HepG2 (cell line): ENCODE data around the gene MGMT. TPM values are rescaled to one million over a fixed set of nuclear protein-coding genes. Genes with fewer than 3 reads are reported as not detected.

Source experiments
- ATAC-seq: fragments of 200-7000 bp; cut with Tn5 transposase; 3 replicates; pipeline ENCODE4 v1.9.1; 2020; ENCODE audit warnings: mild to moderate bottlenecking, moderate library complexity
- BruUV-seq: library from RNA; stranded (reverse); fragments of 400-500 nt; replicated peaks from 2 replicates; lab custom pipeline; 2021; lab: Mats Ljungman, UMichigan
- CTCF ChIA-PET: fragments of 300-600 bp; formaldehyde crosslinking; extraction: SDS; loops from one replicate; lab custom pipeline; 2021; ENCODE audit warnings: low total read pairs, inconsistent platforms, low intra/inter-chr PET ratio; lab: Yijun Ruan, JAX
- POLR2A ChIA-PET: fragments of 350-600 bp; sonication (Branson Sonifier 250); formaldehyde crosslinking; loops from one replicate; lab custom pipeline; 2020; ENCODE audit warnings: antibody characterized with exemption, inconsistent platforms; lab: Yijun Ruan, JAX
- DNase-seq: peaks from one replicate; pipeline ENCODE4 v3.0.0-alpha.2; 2015; ENCODE audit warnings: low spot score
- FAIRE-seq: peaks from 3 replicates; lab custom pipeline; 2011; peaks lifted over from hg19 to GRCh38; lab: Jason Lieb, UNC
- H2AFZ ChIP-seq: one replicate; pipeline ENCODE4 v1.6.1; 2011; ENCODE audit warnings: low read length, inconsistent platforms
- H3K27ac ChIP-seq: fragments of 300-600 bp; 3 replicates; pipeline ENCODE4 v1.8.0; 2011; ENCODE audit warnings: mixed run types, mild to moderate bottlenecking, mixed read lengths, low read length, inconsistent platforms; ENCODE audit not compliant: insufficient read depth; ENCODE audit errors: extremely low read length
- H3K27me3 ChIP-seq, 2 experiments: fragments of 200-600 bp in 1 of 2; 2 replicates in 1 of 2; 3 replicates in 1 of 2; pipeline versions ENCODE4 v1.6.0 to v1.8.0; 2011; ENCODE audit warnings: low read length in 2 of 2, mild to moderate bottlenecking in 2 of 2, moderate library complexity in 2 of 2, inconsistent platforms in 1 of 2; ENCODE audit not compliant: insufficient read depth in 2 of 2, control insufficient read depth in 1 of 2
- H3K36me3 ChIP-seq, 2 experiments: fragments of 200-600 bp in 1 of 2; replicated peaks in 1 of 2; 2 replicates in 1 of 2; 3 replicates in 1 of 2; pipeline versions ENCODE4 v1.5.1 to v1.8.0; 2011; ENCODE audit warnings: low read length in 2 of 2, inconsistent platforms in 1 of 2; ENCODE audit not compliant: insufficient read depth in 2 of 2, control insufficient read depth in 1 of 2
- H3K4me1 ChIP-seq: 2 replicates; pipeline ENCODE4 v1.5.1; 2012; ENCODE audit warnings: low read length, inconsistent platforms; ENCODE audit not compliant: insufficient read depth
- H3K4me2 ChIP-seq: 2 replicates; pipeline ENCODE4 v1.6.0; 2011; ENCODE audit warnings: low read depth, low read length, inconsistent platforms
- H3K4me3 ChIP-seq, 3 experiments: fragments of 200-600 bp in 1 of 3; sonication (generic), shearing (Covaris generic) in 1 of 3; replicated peaks in 1 of 3; 2 replicates each; pipeline ENCODE4 v1.5.1; 2011 to 2016; ENCODE audit warnings: low read length in 3 of 3, inconsistent platforms in 2 of 3, low read depth in 2 of 3, mild to moderate bottlenecking in 2 of 3, control low read depth in 1 of 3, mixed read lengths in 1 of 3; ENCODE audit not compliant: insufficient read depth in 1 of 3
- H3K79me2 ChIP-seq: one replicate; pipeline ENCODE4 v1.6.1; 2011; ENCODE audit warnings: low read length, inconsistent platforms; ENCODE audit not compliant: insufficient read depth
- H3K9ac ChIP-seq: 2 replicates; pipeline ENCODE4 v1.6.0; 2011; ENCODE audit warnings: mild to moderate bottlenecking, low read depth, low read length, inconsistent platforms; ENCODE audit not compliant: insufficient read depth
- H3K9me3 ChIP-seq: 2 replicates; pipeline ENCODE4 v1.5.1; 2012; ENCODE audit warnings: mild to moderate bottlenecking, low read length
- H4K20me1 ChIP-seq: 2 replicates; pipeline ENCODE4 v1.6.0; 2011; ENCODE audit warnings: inconsistent platforms, mild to moderate bottlenecking, low read length, moderate library complexity; ENCODE audit not compliant: insufficient read depth
- ATF6 ChIP-seq: sonication (generic); formaldehyde crosslinking; conservative IDR thresholded peaks from 2 replicates; pipeline ENCODE4 v1.4.0; 2020; ENCODE audit warnings: missing genetic modification reagents
- CHD4 ChIP-seq: fragments of 200-600 bp; sonication (generic); IDR thresholded peaks from 2 replicates; pipeline ENCODE4 v1.7.0; 2017; ENCODE audit warnings: mild to moderate bottlenecking, low read length, borderline replicate concordance
- PBX2 ChIP-seq: IDR thresholded peaks from 2 replicates; pipeline ENCODE4 v1.6.1; 2016; ENCODE audit warnings: control low read depth
- PCBP2 ChIP-seq: fragments of 200-400 bp; formaldehyde crosslinking; optimal IDR thresholded peaks from 2 replicates; pipeline ENCODE3; 2018; ENCODE audit warnings: low read length, low read depth; ENCODE audit not compliant: poor library complexity, severe bottlenecking
- TRIM22 ChIP-seq: fragments of 450-650 bp; IDR thresholded peaks from 2 replicates; pipeline ENCODE4 v1.6.1; 2017
- YEATS2 ChIP-seq: sonication (generic); formaldehyde crosslinking; IDR thresholded peaks from 2 replicates; pipeline ENCODE4 v1.4.0; 2020; ENCODE audit warnings: missing genetic modification reagents, borderline replicate concordance
- ZNF335 ChIP-seq: sonication (generic); formaldehyde crosslinking; IDR thresholded peaks from 2 replicates; pipeline ENCODE4 v1.4.0; 2020; ENCODE audit warnings: missing genetic modification reagents
- ZNF562 ChIP-seq: sonication (generic); formaldehyde crosslinking; IDR thresholded peaks from 2 replicates; pipeline ENCODE4 v1.8.0; 2022; ENCODE audit warnings: missing genetic modification reagents, borderline replicate concordance
- ZNF570 ChIP-seq: sonication (generic); formaldehyde crosslinking; IDR thresholded peaks from 2 replicates; pipeline ENCODE4 v1.4.0; 2020; ENCODE audit warnings: mild to moderate bottlenecking, missing genetic modification reagents, borderline replicate concordance
- ZNF639 ChIP-seq: conservative IDR thresholded peaks from 2 replicates; pipeline ENCODE4 v1.6.1; 2018; ENCODE audit warnings: missing genetic modification reagents
- ZNF792 ChIP-seq: IDR thresholded peaks from 2 replicates; pipeline ENCODE4 v1.6.1; 2016
- ZNF839 ChIP-seq: sonication (generic); formaldehyde crosslinking; IDR thresholded peaks from 2 replicates; pipeline ENCODE4 v1.4.0; 2020; ENCODE audit warnings: missing genetic modification reagents, mild to moderate bottlenecking, borderline replicate concordance
- WGBS: methylation state at CpG from one replicate; pipeline ENCODE4 v1.1.6; 2017; ENCODE audit warnings: low lambda C conversion rate; 5-methylcytosine and 5-hydroxymethylcytosine counted together
- in situ Hi-C: cut with HindIII; loops from 2 replicates; pipeline ENCODE4 v1.10.0; 2017; ENCODE audit warnings: low pct_unique_long_range_greater_than_20kb; ENCODE audit not compliant: extremely low pct_ligation_motif_present
- intact Hi-C: fragments of 100-400 bp; cut with micrococcal nuclease; formaldehyde crosslinking; loops from one replicate; pipeline ENCODE4 v1.10.0; 2022; ENCODE audit not compliant: unreplicated experiment
- polyA plus RNA-seq, 8 experiments: library from polyadenylated mRNA; depleted of rRNA in 3 of 8; stranded (reverse) in 7 of 8; unstranded in 1 of 8; fragments of >200 nt; fragmentation: Illumina TruSeq in 4 of 8; extraction: Trizol in 4 of 8; gene quantifications; 2 replicates each; pipeline versions ENCODE4 v1.2.1 to v1.2.3, GENCODE V29; 2011 to 2016; ENCODE audit warnings: low read depth in 4 of 8, missing spikeins in 1 of 8, mixed read lengths in 1 of 8; ENCODE audit not compliant: insufficient read depth in 1 of 8
- total RNA-seq, 5 experiments: library from RNA; depleted of rRNA; stranded (reverse); fragments of >200 nt; fragmentation: Illumina TruSeq; extraction: Trizol; gene quantifications; 2 replicates each; pipeline ENCODE4 v1.2.3, GENCODE V29; 2016; ENCODE audit warnings: low read depth in 1 of 5

Gene MGMT
- total and polyA plus RNA-seq, 2 of the 13 experiments (the other 11 are each of a cell fraction or from before 2014, with no cell fraction given), result 12.0 to 19.5 TPM

- no peaks in the 10 kb centered on the region for H3K4me1 ChIP-seq
- no peak overlapping the region for H3K27ac ChIP-seq
- H3K4me2 ChIP-seq, result no peak overlapping the region
- intact Hi-C loops (no loop called here), in situ Hi-C loops (no loop called here)
- no peaks in the 10 kb centered on the region for H3K79me2 ChIP-seq
- H2AFZ ChIP-seq, result no peak overlapping the region
- no peak for DNase-seq
- ChIA-PET CTCF (no interaction called here), POLR2A (no interaction called here)
- no peak overlapping the region for H3K9ac ChIP-seq
- BruUV-seq, result no TSS peak
- no peaks in the 10 kb centered on the region for H3K36me3 ChIP-seq
- no peaks in the 10 kb centered on the region; a peak in 1 of 5 replicates for H3K27me3 ChIP-seq
- peaks cover 9% of the 10 kb centered on the region; the same call in 1 of the 2 replicates for H3K9me3 ChIP-seq
- 80% methylated on average over 3 of the region's 3 CpGs for WGBS
- H4K20me1 ChIP-seq, result no peaks in the 10 kb centered on the region
- FAIRE-seq, result no peak
- no peak overlapping the region for H3K4me3 ChIP-seq
- no peak for ATAC-seq
- TF ChIP-seq ZNF335 (CRISPR knock-in tag) (no peak), ATF6 (CRISPR knock-in tag) (no peak), PCBP2 (no peak), ZNF839 (CRISPR knock-in tag) (no peak), ZNF562 (no peak), YEATS2 (no peak), TRIM22 (no peak), PBX2 (CRISPR knock-in tag) (no peak), ZNF792 (CRISPR knock-in tag) (no peak), CHD4 (no peak), ZNF570 (no peak), ZNF639 (no peak)
Measured at GRCh38 chr10:129617768-129618167, 150.7 kb downstream of the MGMT start.
